ENCODE measurements around the gene IER2.
"Not testable (repeated sequence)": the region's sequence is repeated elsewhere in the genome, so short reads cannot be mapped to it uniquely, and the experiment has no call there.

The IER2 gene

GRCh38 chr19:13163609-13164342 lies 13.6 kb downstream of the IER2 start:
- peak in 1 of 2 donors; percentile 43 for DNase-seq (ENCODE audit: low read depth in 2 of 2)

- DNase-seq (ENCODE audit: low read depth in 2 of 2) = no peak
These were observed 14.3 kb downstream of the IER2 start for GRCh38 chr19:13164343-13165161.

- no peak for DNase-seq (ENCODE audit: low read depth in 2 of 2)
These were observed 15.2 kb downstream of the IER2 start for GRCh38 chr19:13165162-13165997.

GRCh38 chr19:13166151-13166550 lies 15.9 kb downstream of the IER2 start:
- DNase-seq (ENCODE audit: low read depth in 2 of 2) = not testable (repeated sequence)

- no peak for DNase-seq (ENCODE audit: low read depth in 2 of 2)
These were observed 19.6 kb downstream of the IER2 start for GRCh38 chr19:13169769-13170168.

GRCh38 chr19:13171146-13171545 lies 20.9 kb downstream of the IER2 start:
- no peak for DNase-seq (ENCODE audit: low read depth in 2 of 2)

- DNase-seq (ENCODE audit: low read depth in 2 of 2) = peak; percentile 59 to 80
These were observed 22.3 kb downstream of the IER2 start for GRCh38 chr19:13172346-13173138.

GRCh38 chr19:13173139-13173737 lies 23.0 kb downstream of the IER2 start:
- no peak for DNase-seq (ENCODE audit: low read depth in 2 of 2)

- DNase-seq (ENCODE audit: low read depth in 2 of 2) = no peak
These were observed 26.1 kb downstream of the IER2 start for GRCh38 chr19:13176345-13176744.

GRCh38 chr19:13177584-13177983 lies 27.4 kb downstream of the IER2 start:
- not testable (repeated sequence) for DNase-seq (ENCODE audit: low read depth in 2 of 2)

- not testable (repeated sequence) for DNase-seq (ENCODE audit: low read depth in 2 of 2)
These were observed 28.1 kb downstream of the IER2 start for GRCh38 chr19:13178291-13178690.

GRCh38 chr19:13181747-13182388 lies 31.7 kb downstream of the IER2 start:
- peak; percentile 40 to 50 for DNase-seq (ENCODE audit: low read depth in 2 of 2)

- not testable (repeated sequence) for DNase-seq (ENCODE audit: low read depth in 2 of 2)
These were observed 34.7 kb downstream of the IER2 start for GRCh38 chr19:13184926-13185325.

GRCh38 chr19:13185763-13186657 lies 35.8 kb downstream of the IER2 start:
- not testable (repeated sequence) for DNase-seq (ENCODE audit: low read depth in 2 of 2)

- not testable (repeated sequence) for DNase-seq (ENCODE audit: low read depth in 2 of 2)
These were observed 36.5 kb downstream of the IER2 start for GRCh38 chr19:13186688-13187087.

- no peak for DNase-seq (ENCODE audit: low read depth in 2 of 2)
These were observed 37.2 kb downstream of the IER2 start for GRCh38 chr19:13187419-13187818.

GRCh38 chr19:13189600-13189999 lies 39.4 kb downstream of the IER2 start:
- no peak for DNase-seq (ENCODE audit: low read depth in 2 of 2)

- DNase-seq (ENCODE audit: low read depth in 2 of 2) = no peak
These were observed 40.8 kb downstream of the IER2 start for GRCh38 chr19:13190781-13191540.
